Keratinocyte (primary cell): Measurements from ENCODE around the gene GALR1. TPM values are rescaled to one million over a fixed set of nuclear protein-coding genes. Genes with fewer than 3 reads are reported as not detected.

ENCODE experiments used
- DNase-seq: peaks from one replicate; pipeline ENCODE4 v3.0.0-alpha.2; 2011; ENCODE audit warnings: low read depth, missing footprints, low spot score
- FAIRE-seq: peaks from 2 replicates; lab custom pipeline; 2011; peaks lifted over from hg19 to GRCh38; lab: Jason Lieb, UNC
- H2AFZ ChIP-seq: 2 replicates; pipeline ENCODE4 v1.6.0; 2012; ENCODE audit warnings: low read length, control low read depth, inconsistent platforms; ENCODE audit not compliant: control insufficient read depth
- H3K27ac ChIP-seq: 2 replicates; pipeline ENCODE4 v1.5.1; 2011; ENCODE audit warnings: low read length; ENCODE audit not compliant: control insufficient read depth, insufficient read depth
- H3K27me3 ChIP-seq: 3 replicates; pipeline ENCODE4 v1.6.0; 2011; ENCODE audit warnings: low read length; ENCODE audit not compliant: control insufficient read depth, insufficient read depth; ENCODE audit errors: extremely low read depth
- H3K36me3 ChIP-seq, 2 experiments: 2 replicates in 1 of 2; 3 replicates in 1 of 2; pipeline ENCODE4 v1.5.1; 2011; ENCODE audit warnings: low read length in 2 of 2, mild to moderate bottlenecking in 1 of 2; ENCODE audit not compliant: control insufficient read depth in 2 of 2, insufficient read depth in 2 of 2; ENCODE audit errors: extremely low read depth in 1 of 2
- H3K4me1 ChIP-seq: 3 replicates; pipeline ENCODE4 v1.5.1; 2011; ENCODE audit warnings: low read length; ENCODE audit not compliant: control insufficient read depth, insufficient read depth; ENCODE audit errors: extremely low read depth
- H3K4me2 ChIP-seq: 3 replicates; pipeline ENCODE4 v1.6.0; 2011; ENCODE audit warnings: low read depth, low read length; ENCODE audit not compliant: control insufficient read depth, insufficient read depth; ENCODE audit errors: extremely low read depth
- H3K4me3 ChIP-seq, 3 experiments: fragments of 200-600 bp in 1 of 3; sonication (generic) in 1 of 3; 2 replicates in 2 of 3; 3 replicates in 1 of 3; pipeline ENCODE4 v1.5.1; 2011 to 2016; ENCODE audit warnings: low read length in 3 of 3, mild to moderate bottlenecking in 3 of 3, control low read depth in 2 of 3, inconsistent platforms in 1 of 3, low read depth in 1 of 3, mixed read lengths in 1 of 3, mixed run types in 1 of 3, moderate library complexity in 1 of 3; ENCODE audit not compliant: control insufficient read depth in 2 of 3, insufficient read depth in 2 of 3; ENCODE audit errors: extremely low read depth in 1 of 3
- H3K79me2 ChIP-seq: 2 replicates; pipeline ENCODE4 v1.6.0; 2012; ENCODE audit warnings: low read length; ENCODE audit not compliant: control insufficient read depth, insufficient read depth
- H3K9ac ChIP-seq: 3 replicates; pipeline ENCODE4 v1.6.0; 2011; ENCODE audit warnings: low read length; ENCODE audit not compliant: control insufficient read depth, insufficient read depth; ENCODE audit errors: extremely low read depth
- H3K9me1 ChIP-seq: 3 replicates; pipeline ENCODE4 v1.6.0; 2011; ENCODE audit warnings: low read length; ENCODE audit not compliant: control insufficient read depth, insufficient read depth; ENCODE audit errors: extremely low read depth
- H3K9me3 ChIP-seq: 2 replicates; pipeline ENCODE4 v1.5.1; 2012; ENCODE audit warnings: low read depth, low read length; ENCODE audit not compliant: control insufficient read depth
- H4K20me1 ChIP-seq: 3 replicates; pipeline ENCODE4 v1.6.0; 2011; ENCODE audit warnings: low read length; ENCODE audit not compliant: control insufficient read depth, insufficient read depth; ENCODE audit errors: extremely low read depth
- EZH2 ChIP-seq: IDR thresholded peaks from one replicate; pipeline ENCODE4 v1.6.1; 2012; ENCODE audit warnings: inconsistent platforms, mild to moderate bottlenecking, low read length, moderate library complexity
- dilution Hi-C: fragments of 300-500 bp; cut with MboI; formaldehyde crosslinking; loops from one replicate; pipeline ENCODE4 v1.7.0; 2020; ENCODE audit warnings: low sequenced_read_pairs; ENCODE audit not compliant: extremely low pct_ligation_motif_present
- polyA plus RNA-seq, 5 experiments: library from polyadenylated mRNA; depleted of rRNA in 3 of 5; stranded (reverse) in 3 of 5; stranded (forward) in 1 of 5; unstranded in 1 of 5; fragments of >200 nt; gene quantifications; 1 replicate in 1 of 5; 2 replicates in 3 of 5; 3 replicates in 1 of 5; pipeline versions ENCODE4 v1.2.1 to v1.2.3, GENCODE V29; 2011 to 2012; ENCODE audit warnings: missing spikeins in 2 of 5, low read depth in 1 of 5, low replicate concordance in 1 of 5
- TF ChIP-seq, protein P1 (sequence below), 3 experiments: IDR thresholded peaks in 1 of 3; conservative IDR thresholded peaks in 1 of 3; optimal IDR thresholded peaks in 1 of 3; 2 replicates in 2 of 3; 3 replicates in 1 of 3; pipeline versions ENCODE3 to v1.5.1; 2011; ENCODE audit warnings: low read length in 3 of 3, mild to moderate bottlenecking in 3 of 3, moderate library complexity in 2 of 3, control low read depth in 1 of 3, inconsistent platforms in 1 of 3; ENCODE audit not compliant: insufficient read depth in 2 of 3; ENCODE audit errors: extremely low read depth in 1 of 3

Gene GALR1
- polyA plus RNA-seq, 1 donor (not counting 4 experiments of a cell fraction or from before 2014, with no cell fraction given), result not detected

DNA sequence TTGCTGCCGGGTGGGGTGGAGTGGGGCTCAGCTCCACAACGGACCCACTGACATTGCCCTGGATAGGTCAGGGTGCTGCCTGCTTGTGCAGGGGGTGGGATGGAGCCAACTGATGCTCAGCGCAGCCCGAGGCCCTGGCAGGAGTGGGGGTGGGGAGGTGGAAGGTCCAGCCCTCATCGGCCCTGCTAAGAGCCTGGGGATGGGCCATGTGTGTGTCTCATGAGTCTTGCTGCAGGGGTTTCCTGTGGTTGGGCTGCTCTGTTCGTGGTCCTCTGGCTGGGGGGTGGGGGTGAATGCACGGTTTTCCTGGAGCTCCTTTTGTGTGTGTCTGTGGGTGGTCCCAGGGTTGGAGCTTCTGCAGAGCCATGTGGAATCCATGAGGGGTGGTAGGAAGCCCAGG, 39.4 kb upstream of the GALR1 start:
- Histone ChIP-seq H3K9me3 (no peaks in the 10 kb centered on the region), H3K4me3 (no peak overlapping the region), H3K9me1 (no peaks in the 10 kb centered on the region), H3K27me3 (no peaks in the 10 kb centered on the region), H3K9ac (no peak overlapping the region), H2AFZ (no peak overlapping the region), H4K20me1 (no peaks in the 10 kb centered on the region), H3K36me3 (no peaks in the 10 kb centered on the region), H3K27ac (no peak overlapping the region), H3K4me2 (no peak overlapping the region), H3K4me1 (peaks cover 5% of the 10 kb centered on the region), H3K79me2 (no peaks in the 10 kb centered on the region)
- FAIRE-seq, result no peak
- TF ChIP-seq EZH2, result no peak
- DNase-seq, result no peak
- dilution Hi-C loops, result no loop called here

DNA sequence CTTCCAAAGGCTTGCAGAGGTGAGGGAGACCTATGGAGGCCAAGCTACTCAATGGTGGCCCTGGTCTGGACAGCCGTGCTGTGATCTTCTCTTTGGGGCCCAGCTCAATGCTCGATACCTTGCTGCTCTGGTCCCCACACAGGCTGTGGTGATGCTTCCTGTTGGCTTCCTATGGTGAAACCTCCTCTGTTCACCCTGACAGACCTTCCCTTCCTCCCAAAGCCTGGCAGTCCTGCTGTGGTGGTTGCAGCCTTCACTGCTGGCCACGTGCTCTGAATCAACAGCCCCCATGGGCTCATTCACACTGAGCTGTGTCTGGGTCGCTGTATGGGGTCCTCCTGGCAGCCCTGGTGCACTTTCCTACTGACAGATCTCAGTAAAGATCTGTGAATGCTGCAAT, 31.0 kb upstream of the GALR1 start:
- H3K9ac ChIP-seq, result no peak overlapping the region
- H3K79me2 ChIP-seq, result no peaks in the 10 kb centered on the region
- H3K36me3 ChIP-seq, result no peaks in the 10 kb centered on the region
- H3K9me3 ChIP-seq, result no peaks in the 10 kb centered on the region
- TF ChIP-seq, protein P1, sequence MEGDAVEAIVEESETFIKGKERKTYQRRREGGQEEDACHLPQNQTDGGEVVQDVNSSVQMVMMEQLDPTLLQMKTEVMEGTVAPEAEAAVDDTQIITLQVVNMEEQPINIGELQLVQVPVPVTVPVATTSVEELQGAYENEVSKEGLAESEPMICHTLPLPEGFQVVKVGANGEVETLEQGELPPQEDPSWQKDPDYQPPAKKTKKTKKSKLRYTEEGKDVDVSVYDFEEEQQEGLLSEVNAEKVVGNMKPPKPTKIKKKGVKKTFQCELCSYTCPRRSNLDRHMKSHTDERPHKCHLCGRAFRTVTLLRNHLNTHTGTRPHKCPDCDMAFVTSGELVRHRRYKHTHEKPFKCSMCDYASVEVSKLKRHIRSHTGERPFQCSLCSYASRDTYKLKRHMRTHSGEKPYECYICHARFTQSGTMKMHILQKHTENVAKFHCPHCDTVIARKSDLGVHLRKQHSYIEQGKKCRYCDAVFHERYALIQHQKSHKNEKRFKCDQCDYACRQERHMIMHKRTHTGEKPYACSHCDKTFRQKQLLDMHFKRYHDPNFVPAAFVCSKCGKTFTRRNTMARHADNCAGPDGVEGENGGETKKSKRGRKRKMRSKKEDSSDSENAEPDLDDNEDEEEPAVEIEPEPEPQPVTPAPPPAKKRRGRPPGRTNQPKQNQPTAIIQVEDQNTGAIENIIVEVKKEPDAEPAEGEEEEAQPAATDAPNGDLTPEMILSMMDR (optimal IDR thresholded peaks at IDR 0.05 in 1 of 3, IDR thresholded peaks at IDR 0.05 in 1 of 3, conservative IDR thresholded peaks at IDR 0.05 in 1 of 3; ENCODE audit: extremely low read depth in 1 of 3, insufficient read depth in 2 of 3, low read length in 3 of 3), result no peak
- no peak for TF ChIP-seq EZH2
- FAIRE-seq (no peak), DNase-seq (no peak)
- peaks cover 7% of the 10 kb centered on the region for H3K4me1 ChIP-seq
- H3K4me3 ChIP-seq, result no peak overlapping the region
- H3K27me3 ChIP-seq, result peaks cover 5% of the 10 kb centered on the region
- H4K20me1 ChIP-seq, result no peaks in the 10 kb centered on the region
- H3K4me2 ChIP-seq, result no peak overlapping the region
- H3K27ac ChIP-seq, result no peak overlapping the region
- no peak overlapping the region for H2AFZ ChIP-seq
- H3K9me1 ChIP-seq, result no peaks in the 10 kb centered on the region
- dilution Hi-C loops, result no loop called here

DNA sequence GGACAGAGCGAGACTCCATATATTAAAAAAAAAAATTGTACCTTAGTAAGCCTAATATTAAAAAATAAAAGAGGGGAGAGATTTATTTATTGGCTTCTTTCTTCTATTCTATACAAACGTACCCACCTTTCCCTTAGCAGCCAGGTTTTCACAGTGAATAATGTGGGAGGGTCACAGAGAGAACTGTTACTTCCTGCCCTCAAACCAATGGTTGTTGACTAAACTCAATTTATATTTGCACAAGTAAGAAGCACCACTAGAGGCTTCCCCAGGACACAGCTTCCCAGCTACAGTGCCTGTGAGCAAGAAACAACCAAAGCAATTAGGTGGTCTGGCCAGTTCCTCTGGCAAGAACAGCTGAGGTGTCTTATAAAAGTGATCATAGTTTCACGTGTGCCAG, 28.9 kb upstream of the GALR1 start:
- TF ChIP-seq, protein P1 (optimal IDR thresholded peaks at IDR 0.05 in 1 of 3, IDR thresholded peaks at IDR 0.05 in 1 of 3, conservative IDR thresholded peaks at IDR 0.05 in 1 of 3; ENCODE audit: extremely low read depth in 1 of 3, insufficient read depth in 2 of 3, low read length in 3 of 3), result no peak
- no peak for TF ChIP-seq EZH2
- no peak for DNase-seq
- dilution Hi-C loops, result no loop called here

More for the DNA sequence above, 28.9 kb upstream of the GALR1 start:
- no peaks in the 10 kb centered on the region for H3K9me1 ChIP-seq
- H3K79me2 ChIP-seq, result no peaks in the 10 kb centered on the region
- H4K20me1 ChIP-seq, result no peaks in the 10 kb centered on the region
- no peaks in the 10 kb centered on the region for H3K36me3 ChIP-seq
- FAIRE-seq, result no peak
- no peak overlapping the region for H2AFZ ChIP-seq
- H3K27me3 ChIP-seq, result peaks cover 5% of the 10 kb centered on the region
- no peak overlapping the region for H3K9ac ChIP-seq
- H3K4me2 ChIP-seq, result no peak overlapping the region
- no peaks in the 10 kb centered on the region for H3K9me3 ChIP-seq
- H3K27ac ChIP-seq, result no peak overlapping the region
- H3K4me1 ChIP-seq, result peaks cover 7% of the 10 kb centered on the region
- no peak overlapping the region for H3K4me3 ChIP-seq
